Loucy (cell line): ENCODE measurements around the gene PRRX1.

Experiments
- H2AFZ ChIP-seq: fragments of 200-600 bp; sonication (generic); 2 replicates; pipeline ENCODE4 v1.6.0; 2016; ENCODE audit warnings: antibody characterized with exemption, mild to moderate bottlenecking, low read length, moderate library complexity
- H3F3A ChIP-seq: fragments of 200-600 bp; 2 replicates; pipeline ENCODE4 v1.6.0; 2016; ENCODE audit warnings: antibody characterized with exemption, low read depth, mild to moderate bottlenecking
- H3K27me3 ChIP-seq: fragments of 200-600 bp; sonication (generic); 2 replicates; pipeline ENCODE4 v1.6.1; 2014; ENCODE audit warnings: low read length, mild to moderate bottlenecking; ENCODE audit not compliant: insufficient read depth, poor library complexity, severe bottlenecking
- H3K36me3 ChIP-seq: fragments of 200-600 bp; sonication (generic); 2 replicates; pipeline ENCODE4 v1.6.1; 2016; ENCODE audit warnings: low read length; ENCODE audit not compliant: insufficient read depth
- H3K4me1 ChIP-seq: fragments of 200-600 bp; sonication (generic); 2 replicates; pipeline ENCODE4 v1.5.1; 2014; ENCODE audit warnings: low read length, mild to moderate bottlenecking; ENCODE audit not compliant: insufficient read depth, poor library complexity, severe bottlenecking
- H3K4me2 ChIP-seq: fragments of 200-600 bp; sonication (generic); 2 replicates; pipeline ENCODE4 v1.6.0; 2014; ENCODE audit warnings: antibody characterized with exemption, low read length, low read depth, mild to moderate bottlenecking; ENCODE audit not compliant: poor library complexity, severe bottlenecking
- H3K4me3 ChIP-seq: fragments of 200-600 bp; sonication (generic); 2 replicates; pipeline ENCODE4 v1.5.1; 2014; ENCODE audit warnings: low read length, mild to moderate bottlenecking, mixed read lengths; ENCODE audit not compliant: poor library complexity, severe bottlenecking
- H3K79me2 ChIP-seq: fragments of 200-600 bp; sonication (generic); 2 replicates; pipeline ENCODE4 v1.6.1; 2014; ENCODE audit warnings: low read length; ENCODE audit not compliant: insufficient read depth
- H3K9ac ChIP-seq: fragments of 200-600 bp; sonication (generic); 2 replicates; pipeline ENCODE4 v1.6.0; 2014; ENCODE audit warnings: mild to moderate bottlenecking, low read depth, low read length, moderate library complexity; ENCODE audit not compliant: poor library complexity, severe bottlenecking
- H3K9me2 ChIP-seq: fragments of 200-600 bp; sonication (generic); replicated peaks from 2 replicates; pipeline ENCODE4 v1.6.1; 2016; ENCODE audit warnings: low read depth, low read length, mixed read lengths
- H3K9me3 ChIP-seq: fragments of 200-600 bp; sonication (generic); 2 replicates; pipeline ENCODE4 v1.6.1; 2014; ENCODE audit warnings: mild to moderate bottlenecking, antibody characterized with exemption, low read length, low read depth; ENCODE audit not compliant: insufficient read depth
- H4K20me1 ChIP-seq: fragments of 200-600 bp; sonication (generic); 2 replicates; pipeline ENCODE4 v1.6.0; 2014; ENCODE audit warnings: antibody characterized with exemption, low read length, mild to moderate bottlenecking; ENCODE audit not compliant: insufficient read depth, poor library complexity, severe bottlenecking
- CTCF ChIP-seq: fragments of 200-600 bp; sonication (generic); conservative IDR thresholded peaks from 2 replicates; pipeline ENCODE4 v1.5.1; 2014; ENCODE audit warnings: mild to moderate bottlenecking, antibody characterized with exemption, low read length
- EZH2phosphoT487 ChIP-seq: fragments of 200-600 bp; IDR thresholded peaks from 2 replicates; pipeline ENCODE4 v1.6.1; 2018; ENCODE audit warnings: antibody characterized with exemption, mild to moderate bottlenecking, moderate library complexity, borderline replicate concordance

The PRRX1 gene

GRCh38 chr1:170699696-170700095, 35.8 kb downstream of the PRRX1 start:
- Histone ChIP-seq H4K20me1 (no peaks in the 10 kb centered on the region), H3K27me3 (no peaks in the 10 kb centered on the region), H3K4me1 (peaks cover 34% of the 10 kb centered on the region), H3K9ac (no peak overlapping the region), H3K4me3 (no peak overlapping the region), H2AFZ (no peak overlapping the region), H3K79me2 (no peaks in the 10 kb centered on the region), H3K9me3 (no peaks in the 10 kb centered on the region), H3F3A (peaks cover 6% of the 10 kb centered on the region), H3K4me2 (no peak overlapping the region), H3K36me3 (no peaks in the 10 kb centered on the region), H3K9me2 (no peaks in the 10 kb centered on the region)
- no peak for TF ChIP-seq CTCF
- no peak for TF ChIP-seq EZH2phosphoT487

- H3F3A ChIP-seq = peaks cover 6% of the 10 kb centered on the region
- H3K9me3 ChIP-seq = no peaks in the 10 kb centered on the region
- no peaks in the 10 kb centered on the region for H3K79me2 ChIP-seq
- H4K20me1 ChIP-seq = no peaks in the 10 kb centered on the region
- H3K4me3 ChIP-seq = no peak overlapping the region
- H3K36me3 ChIP-seq = no peaks in the 10 kb centered on the region
- no peaks in the 10 kb centered on the region for H3K9me2 ChIP-seq
- H3K4me2 ChIP-seq = no peak overlapping the region
- no peak overlapping the region for H3K9ac ChIP-seq
- H2AFZ ChIP-seq = no peak overlapping the region
- peaks cover 21% of the 10 kb centered on the region for H3K4me1 ChIP-seq
- H3K27me3 ChIP-seq = no peaks in the 10 kb centered on the region
- TF ChIP-seq CTCF = no peak
- no peak for TF ChIP-seq EZH2phosphoT487
These were observed 37.1 kb downstream of the PRRX1 start for GRCh38 chr1:170700842-170701615.

- Histone ChIP-seq H3K79me2 (no peaks in the 10 kb centered on the region), H3F3A (peaks cover 2% of the 10 kb centered on the region; the same call in 1 of the 2 replicates), H3K9ac (no peak overlapping the region)
These were observed 38.0 kb downstream of the PRRX1 start for GRCh38 chr1:170701962-170702361.

More at GRCh38 chr1:170701962-170702361, 38.0 kb downstream of the PRRX1 start:
- H3K9me3 ChIP-seq = no peaks in the 10 kb centered on the region
- peaks cover 11% of the 10 kb centered on the region for H3K4me1 ChIP-seq
- H3K9me2 ChIP-seq = no peaks in the 10 kb centered on the region
- H3K27me3 ChIP-seq = no peaks in the 10 kb centered on the region
- no peak overlapping the region for H2AFZ ChIP-seq
- TF ChIP-seq CTCF (no peak), EZH2phosphoT487 (no peak)
- H3K4me3 ChIP-seq = no peak overlapping the region
- H3K36me3 ChIP-seq = no peaks in the 10 kb centered on the region
- H4K20me1 ChIP-seq = no peaks in the 10 kb centered on the region
- no peak overlapping the region for H3K4me2 ChIP-seq
